GM15510 (cell line): ENCODE data around the gene LRP2BP.

Experiments
- POLR2A ChIP-seq: IDR thresholded peaks from 3 replicates; pipeline ENCODE4 v1.6.1; 2011; ENCODE audit warnings: borderline replicate concordance; ENCODE audit not compliant: insufficient read length; ENCODE audit errors: extremely low read depth

The LRP2BP gene

DNA sequence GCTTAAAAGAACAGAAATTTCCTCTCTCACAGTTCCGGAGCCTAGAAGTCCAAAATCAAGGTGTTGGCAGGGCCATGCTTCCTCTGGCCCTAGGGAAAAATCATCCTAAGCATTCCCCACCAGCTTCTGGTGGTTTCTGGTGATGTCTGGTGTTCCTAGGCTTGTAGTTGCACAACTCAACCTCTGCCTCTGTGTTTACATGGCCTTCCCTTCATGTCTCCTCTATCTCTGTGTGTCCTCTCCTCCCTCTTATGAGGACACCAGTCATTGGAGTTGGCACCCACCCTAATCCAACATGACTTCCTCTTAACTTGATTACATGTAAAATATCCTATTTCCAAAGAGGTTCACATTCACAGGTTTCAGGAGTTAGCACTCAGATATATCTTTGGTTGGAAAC is 15.4 kb downstream of the LRP2BP start:
- no peak for TF ChIP-seq POLR2A

GRCh38 chr4:185379326-185380295 is 16.1 kb downstream of the LRP2BP start:
- TF ChIP-seq POLR2A: no peak

DNA sequence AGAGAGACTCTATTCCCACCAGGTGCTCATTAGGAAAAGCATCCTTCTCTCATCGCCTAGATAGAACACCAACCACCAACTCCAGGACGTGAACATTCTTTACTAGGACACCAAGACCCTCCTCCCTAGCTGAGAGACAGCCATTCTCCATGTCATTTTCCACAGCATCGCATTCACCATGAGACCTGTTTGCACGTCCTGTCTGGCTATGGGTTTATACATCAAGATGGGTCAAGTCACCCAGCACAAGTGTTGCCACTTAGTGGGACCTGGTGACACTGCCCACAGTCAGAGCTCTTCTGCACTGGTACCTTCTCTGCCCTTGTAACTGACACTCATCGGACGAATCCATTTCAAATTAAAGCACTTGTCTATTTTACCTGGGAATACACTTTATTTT is 17.5 kb downstream of the LRP2BP start:
- TF ChIP-seq POLR2A: no peak

- TF ChIP-seq POLR2A: no peak
These were observed 21.2 kb downstream of the LRP2BP start for GRCh38 chr4:185374573-185374972.

DNA sequence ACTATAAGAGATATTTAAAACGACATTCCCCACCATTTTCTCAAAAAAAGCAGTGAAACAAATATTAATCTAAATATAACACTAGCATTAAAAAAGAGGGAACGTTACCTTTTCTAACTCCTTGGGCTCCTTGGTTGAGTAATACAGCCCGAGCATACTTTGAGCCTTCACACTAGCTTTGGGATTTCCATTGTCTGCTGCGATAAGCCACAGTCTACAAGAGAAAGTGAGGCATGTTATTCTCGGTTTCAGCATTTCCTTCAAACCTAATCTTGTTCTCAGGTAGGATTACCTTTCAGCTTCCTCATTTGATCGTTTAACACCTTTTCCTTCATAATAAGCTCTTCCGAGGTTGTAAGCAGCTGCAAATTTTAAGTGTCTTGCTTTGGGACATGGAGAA is 21.7 kb downstream of the LRP2BP start:
- TF ChIP-seq POLR2A: no peak

GRCh38 chr4:185371702-185372101 is 24.0 kb downstream of the LRP2BP start:
- TF ChIP-seq POLR2A: no peak

DNA sequence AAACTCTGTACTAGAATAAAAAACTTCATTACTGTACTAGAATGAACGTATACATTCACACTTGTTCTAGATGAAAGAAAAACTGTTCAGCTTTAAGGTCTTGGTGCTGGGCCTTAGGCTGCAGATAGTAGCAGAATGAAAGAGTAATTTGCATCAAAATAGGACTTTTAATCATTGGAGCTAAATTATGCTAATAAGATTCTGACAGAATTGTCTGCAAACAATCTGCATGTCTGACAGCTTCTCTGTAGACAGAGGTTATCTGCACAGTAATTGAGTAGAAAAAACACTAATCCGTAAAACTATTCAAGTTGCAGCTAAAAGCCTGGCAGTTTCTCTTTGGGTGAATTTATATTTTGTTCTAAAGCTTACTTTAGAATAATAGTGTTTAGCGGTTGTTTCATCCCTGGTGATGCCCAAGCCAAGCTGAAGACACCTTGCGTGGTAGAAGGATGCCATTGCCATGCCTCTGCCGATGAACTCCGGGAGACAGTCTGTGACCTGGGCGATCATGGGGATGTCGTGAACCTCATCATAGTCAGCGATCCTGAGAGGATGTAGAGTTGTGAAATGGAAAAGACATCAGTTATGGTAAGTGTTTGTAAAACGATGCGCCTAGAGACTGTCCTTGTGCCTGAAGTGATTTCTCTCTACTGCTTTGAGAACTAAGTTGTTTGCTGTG is 25.3 kb downstream of the LRP2BP start:
- TF ChIP-seq POLR2A: no peak

GRCh38 chr4:185369731-185370130 is 26.0 kb downstream of the LRP2BP start:
- no peak for TF ChIP-seq POLR2A

- no peak for TF ChIP-seq POLR2A
These were observed 30.8 kb downstream of the LRP2BP start for GRCh38 chr4:185364886-185365285.

DNA sequence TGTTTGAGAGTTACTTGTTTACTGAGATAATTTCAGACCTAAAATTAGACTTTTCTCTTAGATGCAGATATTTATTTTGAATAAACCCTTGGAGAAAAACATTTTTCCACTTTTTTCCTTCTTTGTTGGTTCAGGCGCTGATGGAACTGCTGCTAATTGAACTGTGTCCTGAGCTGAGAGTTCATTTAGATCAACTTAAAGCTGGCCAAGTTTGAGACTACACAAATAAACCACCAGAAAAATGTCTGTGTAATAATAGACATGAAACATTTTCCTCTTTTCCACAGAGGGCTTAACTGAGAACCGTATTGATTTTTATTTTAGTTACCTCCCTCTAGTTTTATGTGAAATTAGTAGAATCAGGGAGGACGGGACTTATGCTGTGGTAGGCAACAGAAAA is 32.5 kb downstream of the LRP2BP start:
- TF ChIP-seq POLR2A: no peak

GRCh38 chr4:185361872-185362271 is 33.9 kb downstream of the LRP2BP start:
- TF ChIP-seq POLR2A: no peak

GRCh38 chr4:185359767-185360446 is 35.8 kb downstream of the LRP2BP start:
- no peak for TF ChIP-seq POLR2A

GRCh38 chr4:185358959-185359358 is 36.8 kb downstream of the LRP2BP start:
- TF ChIP-seq POLR2A: no peak

DNA sequence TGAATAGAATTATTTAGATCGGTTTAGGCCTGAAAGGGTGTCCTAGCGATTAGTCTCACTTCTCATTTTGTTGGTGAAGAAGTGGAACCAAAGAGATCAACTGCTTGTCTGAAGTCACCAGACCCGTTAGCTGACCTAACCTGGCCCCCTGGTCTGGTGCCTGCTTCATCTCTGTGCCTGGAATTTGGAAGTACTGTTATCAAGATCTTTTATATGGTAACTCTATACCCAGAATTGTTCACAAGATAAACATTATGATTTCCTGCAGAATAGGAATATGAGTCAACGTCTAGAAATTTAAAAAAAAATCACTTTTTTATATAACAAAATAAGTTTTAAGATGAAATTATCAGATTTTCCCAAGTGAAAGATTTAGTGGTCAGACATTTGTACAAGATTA is 37.2 kb downstream of the LRP2BP start:
- no peak for TF ChIP-seq POLR2A

DNA sequence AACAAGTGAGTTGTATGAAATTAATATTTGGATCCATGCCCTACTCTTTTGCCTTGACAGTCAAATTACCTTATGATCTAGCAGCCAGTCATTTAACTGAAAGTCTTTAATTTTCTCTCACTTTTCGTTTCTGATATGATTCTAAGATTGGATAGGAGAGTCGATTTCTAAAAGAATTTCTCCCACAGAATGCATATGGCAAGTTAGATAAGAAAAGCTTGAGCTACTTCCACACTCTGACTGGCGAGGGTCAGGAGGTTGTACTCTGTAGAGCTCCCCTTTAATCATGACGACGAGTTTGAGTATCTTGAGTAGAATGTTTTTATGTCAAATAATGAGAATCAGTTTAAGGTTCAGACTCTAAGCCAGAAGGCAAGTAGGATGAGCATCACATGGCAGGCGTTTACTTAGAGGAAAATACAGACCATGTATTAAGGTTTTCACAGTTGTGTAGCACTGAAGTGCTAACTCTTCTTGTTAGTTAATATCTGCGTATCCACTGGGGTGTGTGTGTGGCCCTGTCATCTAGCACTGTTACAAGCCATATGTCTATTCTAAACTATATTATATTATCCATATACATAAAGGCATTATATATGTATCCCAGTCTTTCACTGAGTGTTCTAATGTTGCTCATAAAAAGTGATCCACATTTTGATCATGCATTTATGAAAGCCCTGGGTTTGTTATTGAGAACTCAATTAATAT is 37.8 kb downstream of the LRP2BP start:
- no peak for TF ChIP-seq POLR2A

DNA sequence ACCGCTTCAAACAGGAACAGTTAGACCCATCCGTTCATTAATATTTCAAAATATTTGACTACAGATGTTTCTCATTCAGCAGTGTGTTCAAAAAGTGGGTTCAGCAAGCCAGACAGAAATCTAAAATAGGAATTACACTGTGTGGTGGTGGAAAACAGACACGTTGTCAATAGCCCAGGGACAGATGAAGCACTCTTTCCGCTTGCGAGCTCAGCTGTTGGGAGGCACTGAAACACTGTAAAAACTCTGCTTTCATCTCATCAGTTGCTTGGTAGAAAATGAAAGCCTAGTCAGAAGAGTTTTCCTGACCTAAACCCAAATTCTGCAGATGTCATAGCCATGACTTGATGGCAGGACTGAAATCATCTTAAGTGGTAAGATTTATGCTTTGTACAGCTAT is 38.5 kb downstream of the LRP2BP start:
- no peak for TF ChIP-seq POLR2A

DNA sequence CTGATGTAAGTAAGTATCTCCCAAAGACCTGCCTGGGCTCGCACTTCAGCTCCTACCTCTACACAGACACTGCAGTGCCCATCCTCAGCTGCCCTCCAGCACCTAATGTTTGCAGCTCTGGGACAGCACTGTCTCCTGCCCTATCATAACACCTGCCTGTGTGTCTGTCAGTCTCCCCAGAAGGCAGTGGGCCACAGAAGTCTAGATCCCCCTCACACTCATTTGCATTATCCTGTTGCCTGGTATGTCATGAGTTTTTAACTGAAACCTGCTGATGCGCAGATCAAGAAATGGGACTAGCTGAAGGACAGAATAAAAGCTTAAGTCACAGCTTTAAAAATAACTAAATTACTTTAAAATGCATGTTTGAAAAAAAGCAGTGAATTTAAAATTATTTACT is 43.0 kb downstream of the LRP2BP start:
- no peak for TF ChIP-seq POLR2A
